ENCODE data around the gene AICDA.

AICDA gene

DNA sequence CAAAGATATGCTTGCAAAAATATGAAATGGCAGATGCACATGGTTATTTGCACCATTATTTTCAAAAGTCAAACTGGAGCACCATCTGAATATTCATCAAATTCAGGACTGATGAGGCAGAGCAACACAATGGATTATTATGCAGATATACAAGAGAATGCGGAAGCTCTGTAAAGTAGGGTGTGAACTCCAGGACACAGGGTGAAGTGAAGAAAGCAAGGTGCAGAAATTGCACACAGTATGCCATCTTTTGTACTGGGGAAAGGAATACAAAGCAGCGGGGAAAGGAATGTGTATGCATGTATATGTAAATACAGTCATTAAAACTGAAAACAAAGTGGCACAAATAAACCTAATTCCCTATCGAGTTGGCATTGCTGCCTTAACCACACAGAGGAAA lies 49.3 kb downstream of the AICDA start:
- H3K36me3 ChIP-seq (ENCODE audit: control insufficient read depth, insufficient read depth, low read length): no peaks in the 10 kb centered on the region
- no peak overlapping the region for H3K27ac ChIP-seq (ENCODE audit: insufficient read depth, low read depth, low read length, poor library complexity, severe bottlenecking)
- H3K4me3 ChIP-seq (ENCODE audit: insufficient read depth, low read depth, low read length): no peak overlapping the region
- H3K27me3 ChIP-seq (ENCODE audit: control insufficient read depth, insufficient read depth, low read length, poor library complexity, severe bottlenecking): no peaks in the 10 kb centered on the region
- no peaks in the 10 kb centered on the region for H3K9me3 ChIP-seq (ENCODE audit: control insufficient read depth, low read length)
- H3K4me1 ChIP-seq (ENCODE audit: control insufficient read depth, insufficient read depth, low read length): no peaks in the 10 kb centered on the region
- 60 to 72% methylated on average over 2 to 3 of the region's 3 CpGs for WGBS, 2 experiments

DNA sequence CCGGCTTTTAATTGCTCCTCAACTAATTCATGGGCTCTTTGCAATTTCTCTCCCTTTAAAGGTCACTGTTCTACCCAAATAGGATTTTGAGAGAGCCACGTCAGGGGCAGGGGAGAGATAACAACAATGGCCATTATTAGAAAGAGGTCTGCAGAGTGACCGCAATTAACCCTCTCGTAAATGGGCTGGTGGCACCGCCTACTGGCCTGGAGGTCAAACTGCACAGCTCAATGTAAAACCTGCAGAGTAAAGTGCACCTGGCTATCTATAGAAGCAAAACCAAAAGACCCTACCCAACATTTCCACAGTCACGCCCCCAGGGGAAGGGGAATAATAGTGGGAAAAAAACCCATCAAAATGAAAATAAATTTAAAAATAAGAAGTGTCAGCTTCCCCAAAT lies 50.3 kb downstream of the AICDA start:
- Histone ChIP-seq H3K9me3 (ENCODE audit: control insufficient read depth, low read length) (no peaks in the 10 kb centered on the region), H3K4me3 (ENCODE audit: insufficient read depth, low read depth, low read length) (no peak overlapping the region), H3K27me3 (ENCODE audit: control insufficient read depth, insufficient read depth, low read length, poor library complexity, severe bottlenecking) (no peaks in the 10 kb centered on the region), H3K36me3 (ENCODE audit: control insufficient read depth, insufficient read depth, low read length) (no peaks in the 10 kb centered on the region), H3K27ac (ENCODE audit: insufficient read depth, low read depth, low read length, poor library complexity, severe bottlenecking) (no peak overlapping the region), H3K4me1 (ENCODE audit: control insufficient read depth, insufficient read depth, low read length) (no peaks in the 10 kb centered on the region)
- WGBS, 2 experiments: 94 to 95% methylated on average over 5 of the region's 6 CpGs

DNA sequence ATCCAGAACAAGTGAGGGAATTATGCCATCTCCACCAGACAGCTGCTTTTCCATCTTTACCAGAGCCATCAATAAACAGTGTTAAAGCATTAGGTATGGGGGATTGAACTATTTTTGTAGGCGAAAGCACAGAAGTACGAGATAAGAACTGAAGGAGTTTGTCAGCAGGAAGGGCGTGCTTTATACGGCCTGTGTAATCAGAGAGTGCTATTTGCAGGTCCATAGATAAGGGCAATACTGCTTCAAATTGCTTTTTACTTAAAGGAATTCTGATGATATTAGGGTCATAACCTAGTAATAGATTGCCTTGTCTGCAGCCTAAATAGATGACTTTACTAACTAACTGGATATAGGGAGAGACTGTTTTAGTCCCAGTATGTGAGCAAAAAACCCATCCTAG lies 51.6 kb downstream of the AICDA start:
- Histone ChIP-seq H3K27me3 (ENCODE audit: control insufficient read depth, insufficient read depth, low read length, poor library complexity, severe bottlenecking) (no peaks in the 10 kb centered on the region), H3K4me1 (ENCODE audit: control insufficient read depth, insufficient read depth, low read length) (no peaks in the 10 kb centered on the region), H3K4me3 (ENCODE audit: insufficient read depth, low read depth, low read length) (no peak overlapping the region), H3K27ac (ENCODE audit: insufficient read depth, low read depth, low read length, poor library complexity, severe bottlenecking) (no peak overlapping the region), H3K9me3 (ENCODE audit: control insufficient read depth, low read length) (no peaks in the 10 kb centered on the region), H3K36me3 (ENCODE audit: control insufficient read depth, insufficient read depth, low read length) (no peaks in the 10 kb centered on the region)
- WGBS, 2 experiments: 90 to 95% methylated on average over 4 of the region's 4 CpGs

DNA sequence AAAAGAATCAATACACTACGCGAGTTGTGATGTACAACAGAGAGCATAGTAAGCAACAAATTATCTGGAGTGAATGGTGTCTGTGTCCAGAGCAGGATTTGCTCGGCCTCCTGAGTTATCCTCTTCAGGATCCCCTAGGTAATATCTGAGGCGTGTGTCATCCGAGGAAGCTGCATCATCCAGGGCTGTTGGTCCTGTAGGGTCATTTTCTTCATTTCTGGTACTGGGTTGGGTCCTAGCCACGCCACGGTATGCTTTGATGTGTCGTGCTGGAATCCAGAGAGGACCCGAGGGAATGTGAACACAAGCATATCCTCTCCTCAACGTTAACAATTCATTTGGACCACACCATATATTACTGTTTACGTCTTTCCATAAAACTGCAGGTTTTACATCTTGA lies 53.0 kb downstream of the AICDA start:
- Histone ChIP-seq H3K27ac (ENCODE audit: insufficient read depth, low read depth, low read length, poor library complexity, severe bottlenecking) (no peak overlapping the region), H3K9me3 (ENCODE audit: control insufficient read depth, low read length) (no peaks in the 10 kb centered on the region), H3K4me1 (ENCODE audit: control insufficient read depth, insufficient read depth, low read length) (no peaks in the 10 kb centered on the region), H3K4me3 (ENCODE audit: insufficient read depth, low read depth, low read length) (no peak overlapping the region), H3K27me3 (ENCODE audit: control insufficient read depth, insufficient read depth, low read length, poor library complexity, severe bottlenecking) (no peaks in the 10 kb centered on the region), H3K36me3 (ENCODE audit: control insufficient read depth, insufficient read depth, low read length) (no peaks in the 10 kb centered on the region)
- 90 to 92% methylated on average over 10 to 11 of the region's 11 CpGs for WGBS, 2 experiments

GRCh38 chr12:8556531-8557097 lies 56.0 kb downstream of the AICDA start:
- Histone ChIP-seq H3K4me3 (ENCODE audit: insufficient read depth, low read depth, low read length) (no peak overlapping the region), H3K27me3 (ENCODE audit: control insufficient read depth, insufficient read depth, low read length, poor library complexity, severe bottlenecking) (no peaks in the 10 kb centered on the region), H3K9me3 (ENCODE audit: control insufficient read depth, low read length) (no peaks in the 10 kb centered on the region), H3K4me1 (ENCODE audit: control insufficient read depth, insufficient read depth, low read length) (no peaks in the 10 kb centered on the region), H3K27ac (ENCODE audit: insufficient read depth, low read depth, low read length, poor library complexity, severe bottlenecking) (no peak overlapping the region), H3K36me3 (ENCODE audit: control insufficient read depth, insufficient read depth, low read length) (no peaks in the 10 kb centered on the region)
- 86 to 93% methylated on average over 2 of the region's 2 CpGs for WGBS, 2 experiments

- H3K27ac ChIP-seq (ENCODE audit: insufficient read depth, low read depth, low read length, poor library complexity, severe bottlenecking): no peak overlapping the region
- no peaks in the 10 kb centered on the region for H3K4me1 ChIP-seq (ENCODE audit: control insufficient read depth, insufficient read depth, low read length)
- no peaks in the 10 kb centered on the region for H3K36me3 ChIP-seq (ENCODE audit: control insufficient read depth, insufficient read depth, low read length)
- H3K9me3 ChIP-seq (ENCODE audit: control insufficient read depth, low read length): no peaks in the 10 kb centered on the region
- WGBS, 2 experiments: 91 to 94% methylated on average over 5 of the region's 5 CpGs
- no peak overlapping the region for H3K4me3 ChIP-seq (ENCODE audit: insufficient read depth, low read depth, low read length)
- H3K27me3 ChIP-seq (ENCODE audit: control insufficient read depth, insufficient read depth, low read length, poor library complexity, severe bottlenecking): no peaks in the 10 kb centered on the region
These were observed 58.0 kb downstream of the AICDA start for GRCh38 chr12:8554451-8555195.

GRCh38 chr12:8553088-8553627 lies 59.5 kb downstream of the AICDA start:
- Histone ChIP-seq H3K9me3 (ENCODE audit: control insufficient read depth, low read length) (no peaks in the 10 kb centered on the region), H3K4me1 (ENCODE audit: control insufficient read depth, insufficient read depth, low read length) (no peaks in the 10 kb centered on the region), H3K4me3 (ENCODE audit: insufficient read depth, low read depth, low read length) (no peak overlapping the region), H3K36me3 (ENCODE audit: control insufficient read depth, insufficient read depth, low read length) (no peaks in the 10 kb centered on the region), H3K27ac (ENCODE audit: insufficient read depth, low read depth, low read length, poor library complexity, severe bottlenecking) (no peak overlapping the region), H3K27me3 (ENCODE audit: control insufficient read depth, insufficient read depth, low read length, poor library complexity, severe bottlenecking) (no peaks in the 10 kb centered on the region)
- WGBS, 2 experiments: 84 to 90% methylated on average over 4 to 5 of the region's 6 CpGs

Measured in ectodermal cell (in vitro differentiated cells).